ENCODE results near the gene LHX1. TPM values are rescaled to one million over a fixed set of nuclear protein-coding genes. Genes with fewer than 3 reads are reported as not detected.

Gene LHX1
- total RNA-seq: not detected
- long read RNA-seq: 0 reads

- peak; percentile 69 for DNase-seq (ENCODE audit: low spot score)
Observed at GRCh38 chr17:36937001-36937958, at the start of gene LHX1. LHX1 (plus strand) TSS chr17:36937475; CDS start chr17:36938198, 723 bp downstream.

DNA sequence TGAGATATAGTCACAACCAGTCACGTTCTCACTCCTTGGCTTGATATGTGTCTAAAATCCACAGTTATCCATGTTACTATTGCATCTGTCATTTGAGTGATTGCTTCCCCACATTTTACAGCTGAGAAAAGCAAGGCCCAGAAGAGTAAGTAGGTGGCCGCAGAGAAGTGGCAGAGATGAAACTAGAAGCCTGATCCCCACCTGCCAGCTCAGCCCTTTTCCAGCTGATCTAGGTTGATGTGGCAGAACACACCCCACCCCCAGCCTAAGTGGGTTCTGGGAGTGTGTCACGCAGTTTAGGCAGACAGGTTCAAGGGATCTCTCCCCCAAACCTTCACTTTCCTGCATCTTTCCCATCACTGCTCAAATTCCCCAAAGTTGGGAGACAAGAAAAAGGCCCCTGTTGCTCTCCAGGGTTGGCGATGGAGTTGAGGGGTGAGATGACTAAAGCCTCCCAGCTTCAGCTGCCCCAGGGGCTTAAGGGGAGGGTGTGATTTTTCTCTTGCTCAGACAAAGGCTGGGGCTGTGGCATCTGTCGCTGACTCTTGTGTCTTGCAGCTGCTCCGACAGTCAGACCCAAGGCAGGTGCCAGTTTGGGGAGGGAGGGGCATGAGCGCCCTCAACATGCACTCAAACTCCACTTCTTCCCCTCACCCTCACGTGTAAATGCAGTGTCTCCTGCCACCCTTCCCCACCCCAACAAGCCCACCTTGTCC lies 48.9 kb upstream of the LHX1 start:
- DNase-seq (ENCODE audit: low spot score): no peak

DNA sequence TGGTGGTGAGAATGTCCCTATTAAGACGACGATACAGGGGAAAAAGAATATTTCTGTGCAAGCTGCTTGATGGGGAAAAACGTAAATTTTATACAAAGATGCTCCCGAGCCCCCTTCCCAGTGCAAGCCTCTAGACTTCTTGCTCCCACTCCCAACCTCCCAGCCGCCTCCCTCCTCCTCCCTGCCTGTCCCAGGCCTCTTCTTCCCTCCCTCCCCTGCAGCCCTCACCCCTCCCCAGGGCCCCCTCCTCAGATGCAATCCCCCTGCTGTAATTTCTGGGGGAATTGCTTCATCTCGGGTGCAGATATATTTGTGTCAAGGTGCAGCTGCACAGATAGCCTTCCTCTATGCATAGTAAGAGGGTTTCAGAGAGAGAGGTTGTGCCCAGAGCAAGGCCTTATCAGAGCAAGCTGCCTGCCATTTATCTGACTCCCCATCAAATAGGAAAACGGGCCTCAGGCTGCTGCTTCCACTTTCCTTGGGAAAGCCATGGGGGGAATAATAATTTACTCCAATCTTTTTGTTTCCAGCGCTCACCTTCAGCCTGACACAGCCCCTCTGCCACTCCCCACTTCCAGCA lies 47.4 kb upstream of the LHX1 start:
- no peak for DNase-seq (ENCODE audit: low spot score)

DNA sequence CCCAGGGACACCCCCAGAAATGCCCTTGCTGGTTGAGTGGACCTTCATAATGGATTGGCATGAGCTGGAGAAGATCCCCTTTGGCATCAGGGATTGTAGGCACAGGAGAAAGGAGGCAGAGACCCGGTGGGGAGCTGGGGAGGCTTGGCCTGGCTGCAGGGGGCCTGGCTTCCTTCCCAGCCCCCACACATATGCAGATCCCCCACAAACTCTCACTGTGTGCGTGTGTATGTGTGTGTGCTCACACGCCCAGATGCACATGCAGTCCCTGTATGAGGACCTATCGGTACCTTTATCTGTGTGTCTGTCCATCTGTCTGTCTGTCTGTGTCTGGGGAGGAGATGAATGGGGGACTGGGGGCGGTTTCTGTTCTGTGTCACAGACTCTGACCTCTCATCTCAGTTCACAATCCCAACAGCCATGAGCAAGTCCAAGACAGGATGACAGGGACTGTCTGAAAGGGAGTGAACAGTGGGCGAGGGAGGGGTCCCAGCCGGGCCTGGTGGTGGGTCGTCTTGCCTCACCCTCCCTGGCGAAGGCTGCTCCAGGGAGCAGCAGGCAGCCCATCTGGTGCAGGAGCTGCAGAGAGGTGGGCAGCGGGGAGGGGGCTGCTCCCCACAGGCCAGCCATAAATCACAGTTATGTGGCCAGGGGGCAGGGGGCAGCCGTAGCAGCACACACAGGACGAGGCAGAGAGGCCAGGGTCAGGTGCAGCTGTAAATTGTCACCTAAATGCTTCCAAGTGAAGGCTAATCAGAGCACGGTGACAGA lies 46.7 kb upstream of the LHX1 start:
- DNase-seq (ENCODE audit: low spot score): no peak

DNA sequence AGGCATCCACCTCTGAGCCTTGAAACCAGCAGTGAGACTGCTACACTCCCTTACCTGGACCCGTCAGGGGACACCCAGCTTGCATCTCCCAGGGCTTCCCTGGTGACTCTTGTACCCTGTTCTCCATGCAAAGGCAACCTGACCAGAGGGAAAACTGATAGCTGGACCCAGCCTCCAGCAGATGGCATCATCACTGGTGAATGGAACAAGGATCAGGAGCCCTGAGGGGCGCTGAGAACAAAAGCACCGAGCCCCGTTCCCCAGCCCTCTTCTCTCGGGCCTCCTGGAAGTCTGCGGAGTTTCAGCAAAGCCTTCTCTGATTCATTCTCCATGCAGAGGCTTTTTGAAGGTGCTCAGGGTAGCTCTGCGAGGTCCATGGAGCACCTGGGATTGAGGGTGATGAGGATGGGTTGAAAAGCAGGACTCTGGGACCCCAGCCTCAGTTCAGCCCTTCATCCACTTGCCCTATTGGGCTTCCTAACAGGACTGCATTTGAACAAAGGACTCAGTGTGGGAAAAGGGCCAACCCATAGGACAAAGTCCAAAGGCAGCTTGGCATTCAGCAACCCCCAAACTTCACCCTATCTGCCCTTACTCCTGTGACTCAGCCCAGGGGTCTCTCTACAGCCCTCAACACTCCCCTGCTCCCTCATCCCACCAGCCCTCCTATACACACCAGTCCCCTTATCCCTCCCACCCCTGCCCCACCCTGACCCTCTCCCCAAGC lies 45.0 kb upstream of the LHX1 start:
- no peak for DNase-seq (ENCODE audit: low spot score)

DNA sequence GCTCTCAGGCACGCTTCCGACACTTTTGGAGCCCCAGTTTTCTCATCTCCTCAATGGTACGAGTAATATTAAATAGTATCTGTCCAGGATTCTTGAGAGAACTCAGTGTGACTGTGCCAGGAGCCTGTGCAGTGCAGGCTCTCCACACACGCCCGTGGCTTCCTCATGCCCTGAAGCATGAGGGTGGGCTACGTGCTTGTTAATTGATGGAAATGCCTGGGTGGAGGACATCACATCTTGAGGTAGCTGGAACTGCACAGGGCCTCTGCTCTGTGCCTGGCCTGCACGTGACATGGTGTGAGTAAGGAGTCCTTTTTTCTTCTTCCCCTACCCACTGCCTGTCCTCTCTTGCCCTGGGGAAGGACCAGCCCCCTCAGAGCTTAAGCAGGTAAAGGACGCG lies 43.1 kb upstream of the LHX1 start:
- DNase-seq (ENCODE audit: low spot score): no peak

- DNase-seq (ENCODE audit: low spot score): no peak
Observed at GRCh38 chr17:36894925-36895324, 42.4 kb upstream of the LHX1 start.

GRCh38 chr17:36899250-36900159 lies 37.8 kb upstream of the LHX1 start:
- DNase-seq (ENCODE audit: low spot score): no peak

GRCh38 chr17:36900160-36900512 lies 37.1 kb upstream of the LHX1 start:
- DNase-seq (ENCODE audit: low spot score): no peak

DNA sequence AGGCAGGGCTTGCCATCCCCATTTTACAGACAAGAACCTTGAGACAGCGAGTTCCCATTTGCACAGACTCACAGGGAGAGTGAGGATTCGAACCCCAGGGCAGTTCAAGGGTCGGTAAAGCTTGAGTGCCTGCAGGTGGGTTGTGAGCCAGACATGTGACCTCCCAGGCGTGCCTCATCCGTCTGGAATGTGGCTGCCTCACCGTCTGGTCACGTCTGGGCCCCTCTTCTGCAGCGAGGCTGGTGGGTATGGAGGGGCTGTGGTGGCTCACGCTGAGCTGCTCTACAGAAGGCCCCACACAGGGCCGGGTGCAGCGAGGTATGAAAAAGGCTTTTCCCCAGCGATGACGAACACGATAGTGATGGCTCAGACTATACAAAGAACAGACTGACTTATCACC lies 35.8 kb upstream of the LHX1 start:
- DNase-seq (ENCODE audit: low spot score): no peak

DNA sequence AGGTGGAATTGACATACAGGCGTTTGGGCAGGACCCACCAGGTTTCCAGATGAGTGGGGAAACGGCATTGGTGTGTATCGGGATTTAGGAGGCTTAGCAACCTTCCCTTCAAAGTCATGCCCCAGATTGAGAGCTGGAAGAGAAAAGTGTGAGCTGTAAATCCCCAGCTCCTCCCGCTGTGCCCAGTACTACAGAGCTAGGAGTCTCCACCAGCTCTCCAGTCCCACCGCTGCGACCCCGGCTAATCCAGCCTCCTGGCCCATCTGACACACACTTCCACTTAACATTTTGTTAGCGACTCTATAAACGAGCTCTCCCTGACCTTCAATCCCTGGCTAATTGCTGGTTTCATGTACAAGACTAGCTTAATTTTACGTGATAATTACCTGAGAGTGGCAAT lies 29.9 kb upstream of the LHX1 start:
- no peak for DNase-seq (ENCODE audit: low spot score)

- DNase-seq (ENCODE audit: low spot score): no peak
Observed at GRCh38 chr17:36910513-36910912, 26.8 kb upstream of the LHX1 start.

GRCh38 chr17:36911001-36911400 lies 26.3 kb upstream of the LHX1 start:
- no peak for DNase-seq (ENCODE audit: low spot score)

DNA sequence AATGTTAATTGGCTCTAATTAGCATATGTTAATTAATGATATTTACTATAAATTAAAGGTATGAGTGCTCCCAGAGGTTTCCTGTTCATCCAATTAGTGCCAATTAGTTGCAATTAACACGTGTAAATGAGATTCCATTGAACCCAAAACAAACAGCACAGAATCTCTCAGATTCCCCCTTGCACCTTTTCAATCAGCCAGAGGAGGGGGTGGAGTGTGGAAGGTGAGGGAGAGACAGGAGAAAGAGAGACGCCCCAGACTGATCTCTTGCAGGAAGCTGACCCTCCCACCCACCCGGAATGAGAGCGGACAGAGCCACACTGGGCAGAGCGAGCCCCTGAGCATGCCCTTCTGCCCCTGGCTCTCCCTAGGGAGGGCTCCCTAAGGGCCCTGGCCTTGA lies 24.1 kb upstream of the LHX1 start:
- no peak for DNase-seq (ENCODE audit: low spot score)

- no peak for DNase-seq (ENCODE audit: low spot score)
Observed at GRCh38 chr17:36918211-36918691, 19.0 kb upstream of the LHX1 start.

- DNase-seq (ENCODE audit: low spot score): no peak
Observed at GRCh38 chr17:36919407-36919968, 17.8 kb upstream of the LHX1 start.

DNA sequence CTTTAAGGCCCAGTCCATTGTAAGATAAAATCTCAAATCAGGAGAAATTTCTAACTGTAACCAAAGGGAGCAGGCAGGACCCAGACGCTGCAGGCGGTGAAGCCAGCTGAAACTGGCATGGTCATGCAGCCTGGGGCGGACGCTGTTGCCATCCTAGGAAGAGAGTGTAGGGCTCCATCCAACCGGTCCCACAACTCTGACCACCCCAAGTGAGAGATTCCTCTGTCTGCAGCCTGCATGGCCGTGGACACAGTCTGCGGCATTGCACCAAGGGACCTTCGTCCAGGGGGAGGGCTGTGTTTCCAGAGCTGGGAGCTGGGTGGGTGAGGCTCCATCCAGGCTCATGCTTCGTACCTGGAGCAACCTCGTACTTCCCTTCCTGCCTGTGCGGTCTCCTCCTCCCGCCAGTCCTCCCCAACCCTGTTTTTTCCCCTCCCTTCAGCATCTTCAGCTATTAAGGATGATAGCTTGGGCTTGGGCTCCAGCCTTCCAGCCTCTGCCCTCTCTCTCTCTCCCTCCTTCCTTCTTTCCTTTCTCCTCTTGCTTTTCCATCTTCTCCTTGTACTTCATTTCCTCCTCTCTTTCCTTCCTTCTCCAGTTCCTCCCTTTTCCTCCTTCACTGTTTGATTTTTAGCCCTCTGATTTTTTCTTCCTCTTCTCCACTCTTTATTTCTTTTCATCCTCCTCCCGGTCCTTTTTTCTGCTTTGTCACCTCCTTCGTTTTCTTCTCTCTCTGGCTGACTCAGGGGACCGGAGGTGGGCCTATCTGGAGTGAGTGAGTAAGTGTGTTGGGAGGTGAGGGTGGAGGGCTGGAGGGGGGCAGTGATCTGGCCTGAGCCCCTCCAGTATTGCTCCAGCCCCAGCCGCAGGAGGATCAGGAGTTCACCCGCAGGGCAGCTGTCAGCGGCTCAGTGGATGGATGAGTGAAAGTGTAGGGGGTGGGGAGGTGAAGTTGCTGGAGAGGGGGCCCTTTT lies 17.0 kb upstream of the LHX1 start:
- DNase-seq (ENCODE audit: low spot score): no peak

Data from mesenteric fat pad (tissue), 1 donor.